DMS114 treated with DMSO at 0.1 percent for 48 hours (cell line): Measurements from ENCODE around the gene CFAP97.
A peak's percentile ranks its signal among the peaks of the same experiment; 100 is the strongest.
"Not testable (repeated sequence)": the region's sequence is repeated elsewhere in the genome, so short reads cannot be mapped to it uniquely, and the experiment has no call there.

Source experiments
- DNase-seq: peaks from one replicate; lab custom pipeline; 2025; ENCODE audit not compliant: unreplicated experiment; lab: John Stamatoyannopoulos, UW

Gene CFAP97

GRCh38 chr4:185203486-185204237, at the start of gene CFAP97:
CFAP97 (minus strand) TSS chr4:185204000; CDS start chr4:185191196, 12,804 bp downstream.
- peak; percentile 82 for DNase-seq

- no peak for DNase-seq
These were observed 45.3 kb upstream of the CFAP97 start for GRCh38 chr4:185249105-185249504.

- no peak for DNase-seq
These were observed 44.7 kb upstream of the CFAP97 start for GRCh38 chr4:185248393-185249039.

GRCh38 chr4:185247151-185247550, 43.4 kb upstream of the CFAP97 start:
- DNase-seq = no peak

- DNase-seq = no peak
These were observed 42.7 kb upstream of the CFAP97 start for GRCh38 chr4:185246453-185246852.

- DNase-seq = no peak
These were observed 41.0 kb upstream of the CFAP97 start for GRCh38 chr4:185244763-185245162.

- DNase-seq = no peak
These were observed 40.1 kb upstream of the CFAP97 start for GRCh38 chr4:185243879-185244278.

GRCh38 chr4:185242749-185243533, 39.1 kb upstream of the CFAP97 start:
- no peak for DNase-seq

GRCh38 chr4:185240486-185240885, 36.7 kb upstream of the CFAP97 start:
- DNase-seq = not testable (repeated sequence)

GRCh38 chr4:185238750-185239149, 35.0 kb upstream of the CFAP97 start:
- DNase-seq = no peak

- no peak for DNase-seq
These were observed 34.4 kb upstream of the CFAP97 start for GRCh38 chr4:185238215-185238681.

- no peak for DNase-seq
These were observed 33.4 kb upstream of the CFAP97 start for GRCh38 chr4:185237175-185237574.

- DNase-seq = no peak
These were observed 32.2 kb upstream of the CFAP97 start for GRCh38 chr4:185235843-185236503.

GRCh38 chr4:185235119-185235842, 31.5 kb upstream of the CFAP97 start:
- DNase-seq = no peak

- no peak for DNase-seq
These were observed 28.6 kb upstream of the CFAP97 start for GRCh38 chr4:185232370-185232769.

GRCh38 chr4:185229021-185229818, 25.4 kb upstream of the CFAP97 start:
- DNase-seq = no peak

- no peak for DNase-seq
These were observed 24.0 kb upstream of the CFAP97 start for GRCh38 chr4:185227713-185228278.

GRCh38 chr4:185227131-185227551, 23.3 kb upstream of the CFAP97 start:
- DNase-seq = no peak

GRCh38 chr4:185225940-185226339, 22.1 kb upstream of the CFAP97 start:
- DNase-seq = no peak
